Measurements from ENCODE around the gene GALNT16.

GRCh38 chr14:69351385-69351784 lies 91.4 kb downstream of the GALNT16 start:
- TF ChIP-seq POLR2A (IDR thresholded peaks at IDR 0.05) (no peak), CTCF (IDR thresholded peaks at IDR 0.05) (no peak)
